Kidney tubule cell (primary cell): ENCODE results near the gene SIL1.
"Not testable (repeated sequence)": the region's sequence is repeated elsewhere in the genome, so short reads cannot be mapped to it uniquely, and the experiment has no call there.

Source experiments
- DNase-seq: peaks from one replicate; pipeline ENCODE4 v3.0.0-alpha.2; 2018; ENCODE audit warnings: low spot score

SIL1 gene

GRCh38 chr5:139138809-139139208, 59.4 kb downstream of the SIL1 start:
- peak; percentile 78 for DNase-seq

- no peak for DNase-seq
These were observed 60.1 kb downstream of the SIL1 start for GRCh38 chr5:139138109-139138508.

GRCh38 chr5:139137697-139138096, 60.5 kb downstream of the SIL1 start:
- DNase-seq = peak; percentile 76

GRCh38 chr5:139134906-139135305, 63.3 kb downstream of the SIL1 start:
- DNase-seq = no peak

- DNase-seq = no peak
These were observed 64.9 kb downstream of the SIL1 start for GRCh38 chr5:139133282-139133681.

GRCh38 chr5:139132515-139132914, 65.7 kb downstream of the SIL1 start:
- no peak for DNase-seq

GRCh38 chr5:139131921-139132432, 66.2 kb downstream of the SIL1 start:
- DNase-seq = no peak

GRCh38 chr5:139131465-139131864, 66.7 kb downstream of the SIL1 start:
- DNase-seq = no peak

GRCh38 chr5:139131062-139131461, 67.1 kb downstream of the SIL1 start:
- no peak for DNase-seq

- no peak for DNase-seq
These were observed 68.0 kb downstream of the SIL1 start for GRCh38 chr5:139130214-139130613.

GRCh38 chr5:139126711-139127111, 71.5 kb downstream of the SIL1 start:
- no peak for DNase-seq

GRCh38 chr5:139125991-139126390, 72.2 kb downstream of the SIL1 start:
- DNase-seq = no peak

- DNase-seq = no peak
These were observed 73.2 kb downstream of the SIL1 start for GRCh38 chr5:139124774-139125520.

- DNase-seq = no peak
These were observed 77.0 kb downstream of the SIL1 start for GRCh38 chr5:139121120-139121519.

GRCh38 chr5:139120521-139120920, 77.6 kb downstream of the SIL1 start:
- DNase-seq = no peak

GRCh38 chr5:139118804-139119203, 79.4 kb downstream of the SIL1 start:
- DNase-seq = no peak

- DNase-seq = no peak
These were observed 80.8 kb downstream of the SIL1 start for GRCh38 chr5:139117342-139117884.

- DNase-seq = no peak
These were observed 82.0 kb downstream of the SIL1 start for GRCh38 chr5:139116100-139116655.

GRCh38 chr5:139113892-139114291, 84.3 kb downstream of the SIL1 start:
- DNase-seq = no peak

- not testable (repeated sequence) for DNase-seq
These were observed 85.8 kb downstream of the SIL1 start for GRCh38 chr5:139112362-139112761.

- no peak for DNase-seq
These were observed 87.5 kb downstream of the SIL1 start for GRCh38 chr5:139110526-139111168.

GRCh38 chr5:139108063-139108824, 89.9 kb downstream of the SIL1 start:
- no peak for DNase-seq
